GM12878 (cell line): ENCODE data around the gene TYRO3. TPM values are rescaled to one million over a fixed set of nuclear protein-coding genes. Genes with fewer than 3 reads are reported as not detected.

Experiments
- ATAC-seq: fragments of 200-7000 bp; cut with Tn5 transposase; 3 replicates; pipeline ENCODE4 v1.9.1; 2020; ENCODE audit warnings: mild to moderate bottlenecking, moderate library complexity
- BruUV-seq: library from RNA; stranded (reverse); fragments of 400-500 nt; replicated peaks from 2 replicates; lab custom pipeline; 2021; lab: Mats Ljungman, UMichigan
- CTCF ChIA-PET: fragments of 300-600 bp; sonication (Branson Sonifier 250); formaldehyde crosslinking; extraction: SDS; loops from one replicate; lab custom pipeline; 2021; ENCODE audit warnings: inconsistent platforms; lab: Yijun Ruan, JAX
- POLR2A ChIA-PET: fragments of 350-600 bp; formaldehyde crosslinking; extraction: SDS; loops from one replicate; lab custom pipeline; 2021; ENCODE audit warnings: inconsistent platforms; lab: Charles Lee
- RAD21 ChIA-PET: fragments of 300-600 bp; sonication (Branson Sonifier 250); formaldehyde crosslinking; loops from one replicate; lab custom pipeline; 2023; ENCODE audit warnings: antibody characterized with exemption; ENCODE audit not compliant: unreplicated experiment; lab: Charles Lee
- SMC1A ChIA-PET: fragments of 300-600 bp; sonication (Branson Sonifier 250); formaldehyde crosslinking; loops from one replicate; lab custom pipeline; 2023; ENCODE audit not compliant: unreplicated experiment, uncharacterized antibody; lab: Charles Lee
- DNase-seq: peaks from one replicate; pipeline ENCODE4 v3.0.0-alpha.2; 2011; ENCODE audit warnings: low read depth, low spot score
- FAIRE-seq: peaks from 3 replicates; lab custom pipeline; 2011; peaks lifted over from hg19 to GRCh38; lab: Jason Lieb, UNC
- H2AFZ ChIP-seq: 2 replicates; pipeline ENCODE4 v1.6.0; 2011; ENCODE audit warnings: low read depth, low read length, control low read depth; ENCODE audit not compliant: control insufficient read depth
- H3K27ac ChIP-seq: 2 replicates; pipeline ENCODE4 v1.5.1; 2011; ENCODE audit warnings: control low read depth; ENCODE audit not compliant: control insufficient read depth, insufficient read depth
- H3K27me3 ChIP-seq, 2 experiments: replicated peaks in 1 of 2; 2 replicates each; pipeline versions ENCODE4 v1.6.0 to v1.6.1; 2011; ENCODE audit warnings: low read length in 1 of 2; ENCODE audit not compliant: control insufficient read depth in 2 of 2, insufficient read depth in 2 of 2
- H3K36me3 ChIP-seq, 2 experiments: 2 replicates each; pipeline ENCODE4 v1.5.1; 2011; ENCODE audit warnings: low read length in 1 of 2; ENCODE audit not compliant: control insufficient read depth in 2 of 2, insufficient read depth in 2 of 2
- H3K4me1 ChIP-seq: 2 replicates; pipeline ENCODE4 v1.6.1; 2011; ENCODE audit warnings: mild to moderate bottlenecking, low read length, moderate library complexity, mixed read lengths; ENCODE audit not compliant: control insufficient read depth, insufficient read depth
- H3K4me2 ChIP-seq: 2 replicates; pipeline ENCODE4 v1.6.0; 2011; ENCODE audit warnings: control low read depth; ENCODE audit not compliant: control insufficient read depth, insufficient read depth
- H3K4me3 ChIP-seq: fragments of 200-600 bp; sonication (generic); 2 replicates; pipeline ENCODE4 v1.5.1; 2016
- H3K79me2 ChIP-seq: 2 replicates; pipeline ENCODE4 v1.6.0; 2011; ENCODE audit warnings: low read length; ENCODE audit not compliant: control insufficient read depth, insufficient read depth
- H3K9ac ChIP-seq: 2 replicates; pipeline ENCODE4 v1.8.0; 2011; ENCODE audit warnings: low read length, control low read depth, mixed read lengths; ENCODE audit not compliant: control insufficient read depth, insufficient read depth
- H3K9me3 ChIP-seq: replicated peaks from 3 replicates; pipeline ENCODE4 v1.5.1; 2011; ENCODE audit warnings: mild to moderate bottlenecking, low read length; ENCODE audit not compliant: control insufficient read depth, insufficient read depth
- H4K20me1 ChIP-seq: 2 replicates; pipeline ENCODE4 v1.6.0; 2011; ENCODE audit not compliant: control insufficient read depth, insufficient read depth
- ATF3 ChIP-seq: IDR thresholded peaks from 2 replicates; pipeline ENCODE4 v1.6.1; 2011; ENCODE audit warnings: low read depth, mild to moderate bottlenecking, low read length, moderate library complexity, borderline replicate concordance; ENCODE audit errors: extremely low read depth
- CBX3 ChIP-seq: fragments of 200-600 bp; sonication (generic); IDR thresholded peaks from 2 replicates; pipeline ENCODE4 v1.6.1; 2016; ENCODE audit warnings: low read depth, borderline replicate concordance
- FOXK2 ChIP-seq: fragments of 450-650 bp; IDR thresholded peaks from 2 replicates; pipeline ENCODE4 v1.6.1; 2017; ENCODE audit warnings: mild to moderate bottlenecking, moderate library complexity
- GATAD2B ChIP-seq: fragments of 450-650 bp; conservative IDR thresholded peaks from 2 replicates; pipeline ENCODE4 v1.6.1; 2017; ENCODE audit warnings: low read depth, mild to moderate bottlenecking, moderate library complexity
- HDAC6 ChIP-seq: fragments of 200-600 bp; sonication (generic); IDR thresholded peaks from one replicate; pipeline ENCODE4 v1.8.0; 2017; ENCODE audit warnings: antibody characterized with exemption; ENCODE audit not compliant: unreplicated experiment
- IRF4 ChIP-seq: IDR thresholded peaks from 2 replicates; pipeline ENCODE4 v1.6.1; 2011; ENCODE audit warnings: low read depth, low read length
- LARP7 ChIP-seq: fragments of 450-650 bp; IDR thresholded peaks from 2 replicates; pipeline ENCODE4 v1.6.1; 2017; ENCODE audit warnings: mild to moderate bottlenecking
- MTA3 ChIP-seq: IDR thresholded peaks from 2 replicates; pipeline ENCODE4 v1.6.1; 2012; ENCODE audit warnings: low read length, inconsistent platforms, borderline replicate concordance
- MXI1 ChIP-seq: fragments of 150-350 bp; IDR thresholded peaks from 2 replicates; pipeline ENCODE4 v1.6.1; 2011; ENCODE audit warnings: low read depth, mild to moderate bottlenecking, inconsistent platforms, low read length, improper control_type of control experiment
- PML ChIP-seq: IDR thresholded peaks from 2 replicates; pipeline ENCODE4 v1.6.1; 2012; ENCODE audit warnings: low read length, inconsistent platforms
- SUPT20H ChIP-seq: IDR thresholded peaks from 2 replicates; pipeline ENCODE4 v1.6.1; 2011; ENCODE audit warnings: low read depth, mild to moderate bottlenecking, low read length, moderate library complexity, borderline replicate concordance; ENCODE audit not compliant: control insufficient read depth
- TAF1 ChIP-seq: IDR thresholded peaks from 2 replicates; pipeline ENCODE4 v1.6.1; 2011; ENCODE audit warnings: mild to moderate bottlenecking, low read depth, low read length, borderline replicate concordance
- TCF3 ChIP-seq: IDR thresholded peaks from 2 replicates; pipeline ENCODE4 v1.6.1; 2012; ENCODE audit warnings: low read depth, mild to moderate bottlenecking, low read length, borderline replicate concordance; ENCODE audit not compliant: insufficient read depth
- TCF7 ChIP-seq: IDR thresholded peaks from 2 replicates; pipeline ENCODE4 v1.6.1; 2014; ENCODE audit warnings: antibody characterized with exemption, borderline replicate concordance
- ZNF592 ChIP-seq: fragments of 450-650 bp; IDR thresholded peaks from 2 replicates; pipeline ENCODE4 v1.6.1; 2017; ENCODE audit warnings: mild to moderate bottlenecking, moderate library complexity
- WGBS: methylation state at CpG from one replicate; pipeline ENCODE4 v1.1.6; 2016; ENCODE audit warnings: low lambda C conversion rate; ENCODE audit not compliant: insufficient replicate concordance, insufficient coverage; ENCODE audit errors: missing lambda C conversion rate; 5-methylcytosine and 5-hydroxymethylcytosine counted together
- in situ Hi-C: fragments of 300-500 bp; cut with MboI; formaldehyde crosslinking; loops from 9 replicates; pipeline ENCODE4 v1.14.3; 2018; ENCODE audit warnings: mixed read lengths
- intact Hi-C: fragments of 100-400 bp; cut with micrococcal nuclease; formaldehyde crosslinking; loops from one replicate; pipeline ENCODE4 v1.14.2; 2022; ENCODE audit not compliant: unreplicated experiment
- polyA plus RNA-seq, 11 experiments: library from polyadenylated mRNA; depleted of rRNA in 4 of 11; unstranded in 6 of 11; stranded (reverse) in 5 of 11; fragments of >200 nt; fragmentation: Nextera tagmentation in 4 of 11; fragmentation: Illumina TruSeq in 1 of 11; extraction: Ambion mirVana in 4 of 11; extraction: Trizol in 1 of 11; gene quantifications; 1 replicate in 1 of 11; 2 replicates in 10 of 11; pipeline versions ENCODE4 v1.2.1 to v1.2.3, GENCODE V29; 2011 to 2016; ENCODE audit warnings: inconsistent platforms in 2 of 11, missing spikeins in 2 of 11, low read depth in 1 of 11
- total RNA-seq, 4 experiments: library from RNA; depleted of rRNA in 3 of 4; stranded (reverse); fragments of >200 nt in 3 of 4; fragmentation: Illumina TruSeq in 1 of 4; extraction: Trizol in 1 of 4; gene quantifications; 2 replicates each; pipeline versions ENCODE4 v1.2.1 to v1.2.3, GENCODE V29; 2013 to 2021
- TF ChIP-seq, protein P1 (sequence below), 3 experiments: IDR thresholded peaks in 2 of 3; conservative IDR thresholded peaks in 1 of 3; 2 replicates each; pipeline ENCODE4 v1.5.1; 2011; ENCODE audit warnings: low read depth in 3 of 3, low read length in 3 of 3, mild to moderate bottlenecking in 3 of 3, control low read depth in 2 of 3, moderate library complexity in 2 of 3, inconsistent platforms in 1 of 3, mixed read lengths in 1 of 3; ENCODE audit not compliant: control insufficient read depth in 2 of 3, insufficient read depth in 1 of 3; ENCODE audit errors: extremely low read depth in 1 of 3

TYRO3 gene
- total and polyA plus RNA-seq, 10 of the 15 experiments (the other 5 are each of a cell fraction or from before 2014, with no cell fraction given): 0.06 to 0.28 (median 0.13) TPM; not detected in 4

- no peaks in the 10 kb centered on the region for H3K4me1 ChIP-seq
- no peak overlapping the region for H3K27ac ChIP-seq
- BruUV-seq: no TSS peak
- no peak for DNase-seq
- 27% methylated on average over 71 of the region's 78 CpGs for WGBS
- H4K20me1 ChIP-seq: no peaks in the 10 kb centered on the region
- peak overlapping the region; percentile 3; the same call in 1 of the 2 replicates for H2AFZ ChIP-seq
- no peaks in the 10 kb centered on the region for H3K36me3 ChIP-seq
- ATAC-seq: peak; percentile 72
- peak; percentile 32 for TF ChIP-seq HDAC6
- TF ChIP-seq ATF3: no peak
- TF ChIP-seq IRF4: no peak
- TF ChIP-seq TAF1: no peak
- no peak for TF ChIP-seq PML
- no peak for TF ChIP-seq MTA3
- TF ChIP-seq GATAD2B: no peak
- no peak for TF ChIP-seq ZNF592
- TF ChIP-seq, protein P1, sequence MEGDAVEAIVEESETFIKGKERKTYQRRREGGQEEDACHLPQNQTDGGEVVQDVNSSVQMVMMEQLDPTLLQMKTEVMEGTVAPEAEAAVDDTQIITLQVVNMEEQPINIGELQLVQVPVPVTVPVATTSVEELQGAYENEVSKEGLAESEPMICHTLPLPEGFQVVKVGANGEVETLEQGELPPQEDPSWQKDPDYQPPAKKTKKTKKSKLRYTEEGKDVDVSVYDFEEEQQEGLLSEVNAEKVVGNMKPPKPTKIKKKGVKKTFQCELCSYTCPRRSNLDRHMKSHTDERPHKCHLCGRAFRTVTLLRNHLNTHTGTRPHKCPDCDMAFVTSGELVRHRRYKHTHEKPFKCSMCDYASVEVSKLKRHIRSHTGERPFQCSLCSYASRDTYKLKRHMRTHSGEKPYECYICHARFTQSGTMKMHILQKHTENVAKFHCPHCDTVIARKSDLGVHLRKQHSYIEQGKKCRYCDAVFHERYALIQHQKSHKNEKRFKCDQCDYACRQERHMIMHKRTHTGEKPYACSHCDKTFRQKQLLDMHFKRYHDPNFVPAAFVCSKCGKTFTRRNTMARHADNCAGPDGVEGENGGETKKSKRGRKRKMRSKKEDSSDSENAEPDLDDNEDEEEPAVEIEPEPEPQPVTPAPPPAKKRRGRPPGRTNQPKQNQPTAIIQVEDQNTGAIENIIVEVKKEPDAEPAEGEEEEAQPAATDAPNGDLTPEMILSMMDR (IDR thresholded peaks at IDR 0.05 in 2 of 3, conservative IDR thresholded peaks at IDR 0.05 in 1 of 3; ENCODE audit: control insufficient read depth in 2 of 3, extremely low read depth in 1 of 3, insufficient read depth in 1 of 3, low read depth in 3 of 3, low read length in 3 of 3): peak in 2 of 3 experiments; percentile 18 to 22; a peak in 1 of 6 replicates
- no peak for TF ChIP-seq FOXK2
- no peak for TF ChIP-seq SUPT20H
- TF ChIP-seq LARP7: 0 out of 2 replicates have a peak, but pooled peaks have one; percentile 16
- TF ChIP-seq MXI1: no peak
- no peak for TF ChIP-seq TCF7
- TF ChIP-seq TCF3: no peak
- no peak for TF ChIP-seq CBX3
- no peak overlapping the region for H3K9ac ChIP-seq
- intact Hi-C loops (no loop called here), in situ Hi-C loops (no loop called here)
- no peaks in the 10 kb centered on the region for H3K79me2 ChIP-seq
- no peaks in the 10 kb centered on the region for H3K9me3 ChIP-seq
- peaks cover 4 to 8% of the 10 kb centered on the region in 2 experiments for H3K27me3 ChIP-seq
- SMC1A ChIA-PET: interaction anchor here (0.6 to 0.9 kb wide), 2 partner anchors 119 to 771 kb away, joined by 3 read pairs; no protein-coding TSS in a partner anchor
- H3K4me3 ChIP-seq: no peak overlapping the region
- POLR2A ChIA-PET: no interaction called here
- CTCF ChIA-PET: interaction anchor here (1.6 kb wide), 1 partner anchor 120 kb away, joined by 4 read pairs; no protein-coding TSS in a partner anchor
- FAIRE-seq: no peak
- RAD21 ChIA-PET: interaction anchor here (1.1 to 1.3 kb wide), 2 partner anchors 28 to 33 kb away, joined by 3 read pairs; no protein-coding TSS in a partner anchor
- peak overlapping the region; percentile 77; the same call in 1 of the 2 replicates for H3K4me2 ChIP-seq
These were observed 26.4 kb downstream of the TYRO3 start for GRCh38 chr15:41585127-41586047.
